Fibroblast of skin of scalp (primary cell): Measurements from ENCODE around the gene GON4L.
A peak's percentile ranks its signal among the peaks of the same experiment; 100 is the strongest.
"Not testable (repeated sequence)": the region's sequence is repeated elsewhere in the genome, so short reads cannot be mapped to it uniquely, and the experiment has no call there.

ENCODE experiments used
- DNase-seq: peaks from one replicate; pipeline ENCODE4 v3.0.0-alpha.2; 2013

GON4L gene

GRCh38 chr1:155871390-155871789 is 14.4 kb upstream of the GON4L start:
- DNase-seq: no peak

- no peak for DNase-seq
Observed at GRCh38 chr1:155867766-155868165, 10.8 kb upstream of the GON4L start.

- peak; percentile 42 for DNase-seq
Observed at GRCh38 chr1:155864393-155864792, 7.4 kb upstream of the GON4L start.

- DNase-seq: no peak
Observed at GRCh38 chr1:155861896-155862295, 4.9 kb upstream of the GON4L start.

- DNase-seq: no peak
Observed at GRCh38 chr1:155860970-155861510, 4.0 kb upstream of the GON4L start.

- DNase-seq: peak; percentile 90
Observed at GRCh38 chr1:155859881-155860871, 3.2 kb upstream of the GON4L start.

GRCh38 chr1:155859234-155859829 is 2.3 kb upstream of the GON4L start, which contains the start of gene SYT11:
Gene SYT11, plus strand, starts transcription at chr1:155859567. Its CDS starts 195 bp downstream, at chr1:155859762.
- DNase-seq: peak; percentile 97

GRCh38 chr1:155858800-155859233 is 1.8 kb upstream of the GON4L start:
- DNase-seq: no peak

- no peak for DNase-seq
Observed at GRCh38 chr1:155856257-155856974, 598 bp downstream of the GON4L start.

GRCh38 chr1:155850345-155850744 is 6.7 kb downstream of the GON4L start:
- DNase-seq: no peak

- DNase-seq: peak; percentile 5
Observed at GRCh38 chr1:155847823-155848529, 9.0 kb downstream of the GON4L start.

- DNase-seq: no peak
Observed at GRCh38 chr1:155844860-155845421, 12.1 kb downstream of the GON4L start.

- DNase-seq: no peak
Observed at GRCh38 chr1:155840386-155840785, 16.6 kb downstream of the GON4L start.

- no peak for DNase-seq
Observed at GRCh38 chr1:155835548-155835947, 21.5 kb downstream of the GON4L start.

- DNase-seq: not testable (repeated sequence)
Observed at GRCh38 chr1:155834927-155835399, 22.1 kb downstream of the GON4L start.

GRCh38 chr1:155834296-155834926 is 22.6 kb downstream of the GON4L start:
- peak; percentile 54 for DNase-seq

GRCh38 chr1:155833665-155834295 is 23.2 kb downstream of the GON4L start:
- no peak for DNase-seq

- DNase-seq: no peak
Observed at GRCh38 chr1:155831279-155831976, 25.6 kb downstream of the GON4L start.

- DNase-seq: no peak
Observed at GRCh38 chr1:155827450-155827849, 29.6 kb downstream of the GON4L start.

GRCh38 chr1:155816351-155816750 is 40.7 kb downstream of the GON4L start:
- DNase-seq: no peak
